Measurements from ENCODE around the gene SLC8A3. TPM values are rescaled to one million over a fixed set of nuclear protein-coding genes. Genes with fewer than 3 reads are reported as not detected.

The SLC8A3 gene
- total RNA-seq, 4 donors from 2014 or later, result 0.18 to 4.1 (median 0.69) TPM

DNA sequence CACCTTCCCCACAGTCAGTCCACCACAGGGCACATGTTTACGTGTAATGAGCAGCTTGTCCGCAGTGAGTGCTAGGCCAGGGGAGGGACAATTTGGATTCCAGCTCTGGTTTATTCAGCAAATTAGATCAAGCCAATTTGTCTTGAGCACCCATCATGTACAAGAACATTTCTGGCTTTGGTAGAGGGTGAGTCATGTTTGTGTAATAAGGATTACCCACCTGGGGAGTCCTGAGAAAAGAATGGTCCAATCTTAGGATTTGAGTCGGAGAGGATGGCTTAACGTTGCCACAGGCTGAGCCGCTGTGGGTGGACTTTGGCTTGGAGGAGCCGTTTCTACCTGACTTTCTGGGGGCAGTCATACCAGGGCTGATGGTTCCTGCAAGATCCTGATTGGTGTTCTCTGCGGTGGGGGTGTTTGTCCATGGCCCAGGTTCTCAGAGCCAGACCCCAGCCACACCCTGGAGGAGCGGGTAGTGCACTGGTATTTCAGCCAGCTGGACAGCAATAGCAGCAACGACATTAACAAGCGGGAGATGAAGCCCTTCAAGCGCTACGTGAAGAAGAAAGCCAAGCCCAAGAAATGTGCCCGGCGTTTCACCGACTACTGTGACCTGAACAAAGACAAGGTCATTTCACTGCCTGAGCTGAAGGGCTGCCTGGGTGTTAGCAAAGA is 165.8 kb downstream of the SLC8A3 start:
- Histone ChIP-seq H3K27ac (no peak overlapping the region), H3K4me1 (no peaks in the 10 kb centered on the region), H3K36me3 (no peaks in the 10 kb centered on the region), H3K9me3 (no peaks in the 10 kb centered on the region), H3K4me3 (no peak overlapping the region), H3K27me3 (no peaks in the 10 kb centered on the region)
- DNase-seq, result no peak
- TF ChIP-seq CTCF (IDR thresholded peaks at IDR 0.05) (no peak), POLR2A (IDR thresholded peaks at IDR 0.05) (no peak)

DNA sequence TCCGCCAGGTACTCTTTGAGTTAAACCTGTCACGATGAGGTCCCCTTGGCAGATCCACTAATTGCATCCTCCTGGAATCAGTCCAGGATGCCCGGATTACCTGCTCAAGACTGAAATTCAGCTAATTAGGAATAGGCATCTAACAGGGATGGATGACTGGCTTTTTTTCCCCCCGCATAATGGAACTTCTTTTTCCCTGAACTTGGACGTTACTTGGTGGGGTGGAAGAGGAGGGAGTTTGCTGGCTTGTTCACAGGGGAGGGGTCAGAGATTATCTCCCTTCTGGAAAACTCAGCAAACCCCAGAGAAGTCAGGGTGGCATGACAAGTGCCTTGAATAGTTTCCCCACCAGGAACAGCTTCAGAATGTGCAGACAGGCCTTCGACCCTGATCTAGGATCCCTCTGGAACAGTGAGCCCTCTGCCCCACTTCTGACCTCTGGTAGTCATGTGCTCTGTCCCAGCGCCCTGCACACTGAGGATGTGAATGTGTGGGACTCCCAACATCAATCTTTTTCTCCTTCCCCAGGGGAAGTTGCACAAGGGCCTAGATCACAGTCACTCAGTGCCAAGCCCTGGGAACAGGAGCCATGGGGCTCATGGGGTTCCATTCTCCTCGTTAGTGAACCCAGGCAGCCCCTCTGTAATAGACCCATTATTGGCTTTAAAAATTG is 167.1 kb downstream of the SLC8A3 start:
- H3K27me3 ChIP-seq, result no peaks in the 10 kb centered on the region
- H3K4me3 ChIP-seq, result no peak overlapping the region
- no peak for DNase-seq
- H3K9me3 ChIP-seq, result no peaks in the 10 kb centered on the region
- H3K36me3 ChIP-seq, result no peaks in the 10 kb centered on the region
- TF ChIP-seq POLR2A (IDR thresholded peaks at IDR 0.05) (no peak), CTCF (IDR thresholded peaks at IDR 0.05) (no peak)
- H3K27ac ChIP-seq, result no peak overlapping the region
- H3K4me1 ChIP-seq, result no peaks in the 10 kb centered on the region

- no peak overlapping the region for H3K4me3 ChIP-seq
- TF ChIP-seq POLR2A (IDR thresholded peaks at IDR 0.05) (no peak), CTCF (IDR thresholded peaks at IDR 0.05) (no peak)
- no peaks in the 10 kb centered on the region for H3K27me3 ChIP-seq
- H3K27ac ChIP-seq, result no peak overlapping the region
- DNase-seq, result no peak
- no peaks in the 10 kb centered on the region for H3K9me3 ChIP-seq
- no peaks in the 10 kb centered on the region for H3K4me1 ChIP-seq
- no peaks in the 10 kb centered on the region for H3K36me3 ChIP-seq
Measured at GRCh38 chr14:70020352-70021170, 168.2 kb downstream of the SLC8A3 start.

DNA sequence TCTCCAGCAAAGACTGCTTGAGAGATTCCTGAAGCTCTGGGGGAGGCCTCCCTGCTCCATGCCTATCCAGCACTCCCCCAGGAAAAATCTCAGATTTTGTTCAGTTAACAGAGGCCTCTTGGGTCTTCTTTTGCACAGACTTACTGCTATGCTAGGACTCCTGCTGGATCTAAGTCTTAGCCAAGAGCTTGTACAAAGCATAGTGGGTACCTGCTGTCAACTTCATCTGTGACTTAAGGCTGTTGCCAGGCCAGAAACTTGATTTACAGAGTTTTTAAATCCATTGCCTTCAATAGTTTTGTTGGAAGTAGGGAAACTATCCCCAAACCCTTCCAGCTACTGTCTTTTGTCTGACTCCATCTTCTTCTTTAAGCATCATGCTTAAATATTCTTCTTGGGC is 169.1 kb downstream of the SLC8A3 start:
- DNase-seq, result no peak
- no peaks in the 10 kb centered on the region for H3K36me3 ChIP-seq
- no peak overlapping the region for H3K4me3 ChIP-seq
- no peaks in the 10 kb centered on the region for H3K4me1 ChIP-seq
- H3K9me3 ChIP-seq, result no peaks in the 10 kb centered on the region
- TF ChIP-seq CTCF (IDR thresholded peaks at IDR 0.05), result no peak
- TF ChIP-seq POLR2A (IDR thresholded peaks at IDR 0.05), result no peak
- H3K27ac ChIP-seq, result no peak overlapping the region
- no peaks in the 10 kb centered on the region for H3K27me3 ChIP-seq

GRCh38 chr14:70018713-70019211 is 170.0 kb downstream of the SLC8A3 start:
- DNase-seq, result peak in 2 of 3 donors; percentile 18 to 53
- TF ChIP-seq CTCF (IDR thresholded peaks at IDR 0.05), result no peak
- no peak for TF ChIP-seq POLR2A (IDR thresholded peaks at IDR 0.05)
- no peak overlapping the region for H3K27ac ChIP-seq
- H3K9me3 ChIP-seq, result no peaks in the 10 kb centered on the region
- H3K4me3 ChIP-seq, result peak overlapping the region in 1 of 4 donors; percentile 14
- no peaks in the 10 kb centered on the region for H3K27me3 ChIP-seq
- H3K4me1 ChIP-seq, result no peaks in the 10 kb centered on the region
- no peaks in the 10 kb centered on the region for H3K36me3 ChIP-seq
